GM23338 (cell line): ENCODE results near the gene ARL15. TPM values are rescaled to one million over a fixed set of nuclear protein-coding genes. Genes with fewer than 3 reads are reported as not detected.

Source experiments
- ATAC-seq: fragments of 200-7000 bp; cut with Tn5 transposase; 3 replicates; pipeline ENCODE4 v1.9.1; 2020
- DNase-seq: peaks from one replicate; pipeline ENCODE4 v3.0.0-alpha.2; 2015; ENCODE audit warnings: low spot score
- H2AFZ ChIP-seq: fragments of 200-600 bp; sonication (generic); 2 replicates; pipeline ENCODE4 v1.8.0; 2016; ENCODE audit warnings: antibody characterized with exemption, mild to moderate bottlenecking, moderate library complexity
- H3F3A ChIP-seq: fragments of 200-600 bp; sonication (generic); replicated peaks from 2 replicates; pipeline ENCODE4 v1.8.0; 2017; ENCODE audit warnings: antibody characterized with exemption, mixed run types, low read depth
- H3K27ac ChIP-seq: fragments of 200-600 bp; sonication (generic); 2 replicates; pipeline ENCODE4 v1.6.1; 2016; ENCODE audit warnings: low read depth
- H3K27me3 ChIP-seq: fragments of 200-600 bp; sonication (generic); 2 replicates; pipeline ENCODE4 v1.8.0; 2016; ENCODE audit warnings: mild to moderate bottlenecking, mixed run types, moderate library complexity; ENCODE audit not compliant: insufficient read depth
- H3K36me3 ChIP-seq: fragments of 200-600 bp; sonication (generic); 2 replicates; pipeline ENCODE4 v1.8.0; 2016; ENCODE audit warnings: mild to moderate bottlenecking; ENCODE audit not compliant: insufficient read depth
- H3K4me1 ChIP-seq: fragments of 200-600 bp; sonication (generic); 2 replicates; pipeline ENCODE4 v1.8.0; 2016; ENCODE audit warnings: mild to moderate bottlenecking, moderate library complexity; ENCODE audit not compliant: insufficient read depth
- H3K4me2 ChIP-seq: fragments of 200-600 bp; sonication (generic); 2 replicates; pipeline ENCODE4 v1.7.1; 2017; ENCODE audit warnings: mixed run types
- H3K4me3 ChIP-seq: fragments of 200-600 bp; sonication (generic); 2 replicates; pipeline ENCODE4 v1.6.1; 2016; ENCODE audit warnings: mixed run types
- H3K79me2 ChIP-seq: fragments of 200-600 bp; sonication (generic); replicated peaks from 2 replicates; pipeline ENCODE4 v1.8.0; 2017; ENCODE audit warnings: mild to moderate bottlenecking; ENCODE audit not compliant: insufficient read depth
- H3K9me2 ChIP-seq: fragments of 200-600 bp; sonication (generic); 2 replicates; pipeline ENCODE4 v1.8.0; 2017; ENCODE audit not compliant: insufficient read depth
- H4K20me1 ChIP-seq: fragments of 200-600 bp; sonication (generic); replicated peaks from 2 replicates; pipeline ENCODE4 v1.8.0; 2017; ENCODE audit warnings: mild to moderate bottlenecking; ENCODE audit not compliant: insufficient read depth
- H3K27ac Mint-ChIP-seq: 2 replicates; pipeline ENCODE4 v1.8.0; 2020; ENCODE audit warnings: inconsistent platforms, mild to moderate bottlenecking, moderate library complexity, mixed read lengths
- H3K27me3 Mint-ChIP-seq: 3 replicates; pipeline ENCODE4 v1.8.0; 2022; ENCODE audit warnings: low read depth, mild to moderate bottlenecking, moderate library complexity, mixed read lengths, inconsistent platforms; ENCODE audit not compliant: insufficient read depth, poor library complexity
- H3K36me3 Mint-ChIP-seq: 3 replicates; pipeline ENCODE4 v1.8.0; 2021; ENCODE audit warnings: low read depth, mild to moderate bottlenecking, inconsistent platforms, moderate library complexity, mixed read lengths
- H3K4me1 Mint-ChIP-seq: 3 replicates; pipeline ENCODE4 v1.8.0; 2020; ENCODE audit warnings: mild to moderate bottlenecking, inconsistent platforms, mixed read lengths
- H3K4me3 Mint-ChIP-seq: 3 replicates; pipeline ENCODE4 v1.8.0; 2021; ENCODE audit warnings: moderate library complexity, mild to moderate bottlenecking, inconsistent platforms, mixed read lengths
- H3K9me3 Mint-ChIP-seq: 3 replicates; pipeline ENCODE4 v1.8.0; 2020; ENCODE audit warnings: moderate library complexity, mild to moderate bottlenecking, inconsistent platforms, mixed read lengths
- CREB1 ChIP-seq: fragments of 250-450 bp; sonication (Bioruptor Pico); IDR thresholded peaks from 2 replicates; pipeline ENCODE4 v1.5.0; 2020; ENCODE audit warnings: low read depth, mild to moderate bottlenecking, moderate library complexity
- EZH2 ChIP-seq: fragments of 200-600 bp; sonication (generic); IDR thresholded peaks from one replicate; pipeline ENCODE4 v1.8.0; 2017; ENCODE audit warnings: antibody characterized with exemption, mild to moderate bottlenecking, low read depth; ENCODE audit not compliant: unreplicated experiment
- EZH2phosphoT487 ChIP-seq: fragments of 200-600 bp; sonication (generic); IDR thresholded peaks from one replicate; pipeline ENCODE4 v1.8.1; 2018; ENCODE audit warnings: antibody characterized with exemption; ENCODE audit not compliant: unreplicated experiment
- JUNB ChIP-seq: IDR thresholded peaks from one replicate; pipeline ENCODE4 v1.6.1; 2016; ENCODE audit warnings: antibody characterized with exemption; ENCODE audit not compliant: unreplicated experiment
- NANOG ChIP-seq: IDR thresholded peaks from 2 replicates; pipeline ENCODE4 v1.6.1; 2016; ENCODE audit warnings: antibody characterized with exemption, borderline replicate concordance
- POLR2AphosphoS5 ChIP-seq: IDR thresholded peaks from 2 replicates; pipeline ENCODE4 v1.6.1; 2016; ENCODE audit warnings: antibody characterized with exemption, low read depth
- STAT1 ChIP-seq: IDR thresholded peaks from one replicate; pipeline ENCODE4 v1.6.1; 2016; ENCODE audit warnings: antibody characterized with exemption; ENCODE audit not compliant: unreplicated experiment
- ZNF114 ChIP-seq: fragments of 250-450 bp; sonication (Bioruptor Pico); IDR thresholded peaks from 2 replicates; pipeline ENCODE4 v1.5.0; 2020; ENCODE audit warnings: mild to moderate bottlenecking, moderate library complexity
- ZNF331 ChIP-seq: fragments of 250-450 bp; sonication (Bioruptor Pico); IDR thresholded peaks from 2 replicates; pipeline ENCODE4 v1.5.0; 2020; ENCODE audit warnings: low read depth, mild to moderate bottlenecking, moderate library complexity
- polyA plus RNA-seq: library from polyadenylated mRNA; unstranded; fragments of >200 nt; fragmentation: Nextera tagmentation; extraction: Ambion mirVana; gene quantifications from 2 replicates; pipeline ENCODE4 v1.2.1, GENCODE V29; 2016
- total RNA-seq: library from RNA; depleted of rRNA; stranded (reverse); fragments of >200 nt; shearing (Covaris generic); gene quantifications from 2 replicates; pipeline ENCODE4 v1.2.3, GENCODE V29; 2014
- TF ChIP-seq, protein P1 (sequence below): IDR thresholded peaks from 2 replicates; pipeline ENCODE4 v1.6.1; 2016; ENCODE audit warnings: antibody characterized with exemption
- TF ChIP-seq, protein P2 (sequence below): IDR thresholded peaks from one replicate; pipeline ENCODE4 v1.6.1; 2018; ENCODE audit warnings: antibody characterized with exemption; ENCODE audit not compliant: unreplicated experiment
- TF ChIP-seq, protein P3 (sequence below): fragments of 250-450 bp; sonication (Bioruptor Pico); IDR thresholded peaks from 2 replicates; pipeline ENCODE4 v1.5.0; 2020; ENCODE audit warnings: mild to moderate bottlenecking, moderate library complexity
- TF ChIP-seq, protein P4 (sequence below), 2 experiments: fragments of 200-600 bp in 1 of 2; sonication (generic) in 1 of 2; conservative IDR thresholded peaks; 2 replicates each; pipeline versions ENCODE4 v1.5.1 to v1.6.1; 2016 to 2017; ENCODE audit warnings: antibody characterized with exemption in 2 of 2, low read depth in 2 of 2, mild to moderate bottlenecking in 2 of 2, moderate library complexity in 1 of 2

The ARL15 gene
- total and polyA plus RNA-seq, 2 experiments from 2014 or later: 13.0 to 54.0 TPM

DNA sequence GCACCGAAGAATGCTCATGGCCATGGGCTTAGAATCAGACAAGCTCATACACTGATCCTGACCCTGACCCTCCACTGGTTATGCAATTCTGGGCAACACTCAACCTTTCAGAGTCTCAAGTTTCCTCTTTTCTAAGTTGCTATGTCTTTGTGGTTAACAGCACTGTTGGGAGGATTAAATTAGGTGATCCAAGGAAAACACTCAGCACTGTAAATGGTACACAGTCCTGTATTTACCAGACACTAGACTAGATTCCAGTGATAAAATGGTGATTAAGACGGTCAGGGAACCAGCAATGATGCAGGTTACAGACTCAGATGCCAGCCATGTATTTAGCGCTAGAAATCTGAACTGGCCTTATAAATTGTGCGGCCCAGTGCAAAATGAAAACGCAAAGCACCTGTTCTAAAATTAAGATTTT lies 8.1 kb downstream of the ARL15 start:
- Histone ChIP-seq H3K36me3 (no peaks in the 10 kb centered on the region), H3F3A (no peaks in the 10 kb centered on the region)
- ATAC-seq: no peak

More for the DNA sequence above, 8.1 kb downstream of the ARL15 start:
- H3K4me1 ChIP-seq: peaks cover 20% of the 10 kb centered on the region
- no peak overlapping the region for H3K27ac Mint-ChIP-seq
- H3K27me3 Mint-ChIP-seq: peaks cover 2% of the 10 kb centered on the region
- no peak overlapping the region for H3K4me3 Mint-ChIP-seq
- peaks cover 5% of the 10 kb centered on the region; the same call in 1 of the 2 replicates for H4K20me1 ChIP-seq
- H3K79me2 ChIP-seq: peaks cover 95% of the 10 kb centered on the region
- H3K9me2 ChIP-seq: no peaks in the 10 kb centered on the region
- no peak overlapping the region for H3K4me2 ChIP-seq
- H3K4me1 Mint-ChIP-seq: peaks cover 32% of the 10 kb centered on the region
- no peak overlapping the region for H3K27ac ChIP-seq
- no peak overlapping the region for H3K4me3 ChIP-seq
- H3K27me3 ChIP-seq: no peaks in the 10 kb centered on the region
- no peak for TF ChIP-seq JUNB
- TF ChIP-seq ZNF114 (CRISPR knock-in tag): no peak
- no peak for TF ChIP-seq EZH2
- TF ChIP-seq, protein P1, sequence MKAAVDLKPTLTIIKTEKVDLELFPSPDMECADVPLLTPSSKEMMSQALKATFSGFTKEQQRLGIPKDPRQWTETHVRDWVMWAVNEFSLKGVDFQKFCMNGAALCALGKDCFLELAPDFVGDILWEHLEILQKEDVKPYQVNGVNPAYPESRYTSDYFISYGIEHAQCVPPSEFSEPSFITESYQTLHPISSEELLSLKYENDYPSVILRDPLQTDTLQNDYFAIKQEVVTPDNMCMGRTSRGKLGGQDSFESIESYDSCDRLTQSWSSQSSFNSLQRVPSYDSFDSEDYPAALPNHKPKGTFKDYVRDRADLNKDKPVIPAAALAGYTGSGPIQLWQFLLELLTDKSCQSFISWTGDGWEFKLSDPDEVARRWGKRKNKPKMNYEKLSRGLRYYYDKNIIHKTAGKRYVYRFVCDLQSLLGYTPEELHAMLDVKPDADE: no peak
- TF ChIP-seq, protein P2, sequence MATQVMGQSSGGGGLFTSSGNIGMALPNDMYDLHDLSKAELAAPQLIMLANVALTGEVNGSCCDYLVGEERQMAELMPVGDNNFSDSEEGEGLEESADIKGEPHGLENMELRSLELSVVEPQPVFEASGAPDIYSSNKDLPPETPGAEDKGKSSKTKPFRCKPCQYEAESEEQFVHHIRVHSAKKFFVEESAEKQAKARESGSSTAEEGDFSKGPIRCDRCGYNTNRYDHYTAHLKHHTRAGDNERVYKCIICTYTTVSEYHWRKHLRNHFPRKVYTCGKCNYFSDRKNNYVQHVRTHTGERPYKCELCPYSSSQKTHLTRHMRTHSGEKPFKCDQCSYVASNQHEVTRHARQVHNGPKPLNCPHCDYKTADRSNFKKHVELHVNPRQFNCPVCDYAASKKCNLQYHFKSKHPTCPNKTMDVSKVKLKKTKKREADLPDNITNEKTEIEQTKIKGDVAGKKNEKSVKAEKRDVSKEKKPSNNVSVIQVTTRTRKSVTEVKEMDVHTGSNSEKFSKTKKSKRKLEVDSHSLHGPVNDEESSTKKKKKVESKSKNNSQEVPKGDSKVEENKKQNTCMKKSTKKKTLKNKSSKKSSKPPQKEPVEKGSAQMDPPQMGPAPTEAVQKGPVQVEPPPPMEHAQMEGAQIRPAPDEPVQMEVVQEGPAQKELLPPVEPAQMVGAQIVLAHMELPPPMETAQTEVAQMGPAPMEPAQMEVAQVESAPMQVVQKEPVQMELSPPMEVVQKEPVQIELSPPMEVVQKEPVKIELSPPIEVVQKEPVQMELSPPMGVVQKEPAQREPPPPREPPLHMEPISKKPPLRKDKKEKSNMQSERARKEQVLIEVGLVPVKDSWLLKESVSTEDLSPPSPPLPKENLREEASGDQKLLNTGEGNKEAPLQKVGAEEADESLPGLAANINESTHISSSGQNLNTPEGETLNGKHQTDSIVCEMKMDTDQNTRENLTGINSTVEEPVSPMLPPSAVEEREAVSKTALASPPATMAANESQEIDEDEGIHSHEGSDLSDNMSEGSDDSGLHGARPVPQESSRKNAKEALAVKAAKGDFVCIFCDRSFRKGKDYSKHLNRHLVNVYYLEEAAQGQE: no peak
- TF ChIP-seq STAT1: no peak
- TF ChIP-seq POLR2AphosphoS5: no peak
- TF ChIP-seq, protein P3, sequence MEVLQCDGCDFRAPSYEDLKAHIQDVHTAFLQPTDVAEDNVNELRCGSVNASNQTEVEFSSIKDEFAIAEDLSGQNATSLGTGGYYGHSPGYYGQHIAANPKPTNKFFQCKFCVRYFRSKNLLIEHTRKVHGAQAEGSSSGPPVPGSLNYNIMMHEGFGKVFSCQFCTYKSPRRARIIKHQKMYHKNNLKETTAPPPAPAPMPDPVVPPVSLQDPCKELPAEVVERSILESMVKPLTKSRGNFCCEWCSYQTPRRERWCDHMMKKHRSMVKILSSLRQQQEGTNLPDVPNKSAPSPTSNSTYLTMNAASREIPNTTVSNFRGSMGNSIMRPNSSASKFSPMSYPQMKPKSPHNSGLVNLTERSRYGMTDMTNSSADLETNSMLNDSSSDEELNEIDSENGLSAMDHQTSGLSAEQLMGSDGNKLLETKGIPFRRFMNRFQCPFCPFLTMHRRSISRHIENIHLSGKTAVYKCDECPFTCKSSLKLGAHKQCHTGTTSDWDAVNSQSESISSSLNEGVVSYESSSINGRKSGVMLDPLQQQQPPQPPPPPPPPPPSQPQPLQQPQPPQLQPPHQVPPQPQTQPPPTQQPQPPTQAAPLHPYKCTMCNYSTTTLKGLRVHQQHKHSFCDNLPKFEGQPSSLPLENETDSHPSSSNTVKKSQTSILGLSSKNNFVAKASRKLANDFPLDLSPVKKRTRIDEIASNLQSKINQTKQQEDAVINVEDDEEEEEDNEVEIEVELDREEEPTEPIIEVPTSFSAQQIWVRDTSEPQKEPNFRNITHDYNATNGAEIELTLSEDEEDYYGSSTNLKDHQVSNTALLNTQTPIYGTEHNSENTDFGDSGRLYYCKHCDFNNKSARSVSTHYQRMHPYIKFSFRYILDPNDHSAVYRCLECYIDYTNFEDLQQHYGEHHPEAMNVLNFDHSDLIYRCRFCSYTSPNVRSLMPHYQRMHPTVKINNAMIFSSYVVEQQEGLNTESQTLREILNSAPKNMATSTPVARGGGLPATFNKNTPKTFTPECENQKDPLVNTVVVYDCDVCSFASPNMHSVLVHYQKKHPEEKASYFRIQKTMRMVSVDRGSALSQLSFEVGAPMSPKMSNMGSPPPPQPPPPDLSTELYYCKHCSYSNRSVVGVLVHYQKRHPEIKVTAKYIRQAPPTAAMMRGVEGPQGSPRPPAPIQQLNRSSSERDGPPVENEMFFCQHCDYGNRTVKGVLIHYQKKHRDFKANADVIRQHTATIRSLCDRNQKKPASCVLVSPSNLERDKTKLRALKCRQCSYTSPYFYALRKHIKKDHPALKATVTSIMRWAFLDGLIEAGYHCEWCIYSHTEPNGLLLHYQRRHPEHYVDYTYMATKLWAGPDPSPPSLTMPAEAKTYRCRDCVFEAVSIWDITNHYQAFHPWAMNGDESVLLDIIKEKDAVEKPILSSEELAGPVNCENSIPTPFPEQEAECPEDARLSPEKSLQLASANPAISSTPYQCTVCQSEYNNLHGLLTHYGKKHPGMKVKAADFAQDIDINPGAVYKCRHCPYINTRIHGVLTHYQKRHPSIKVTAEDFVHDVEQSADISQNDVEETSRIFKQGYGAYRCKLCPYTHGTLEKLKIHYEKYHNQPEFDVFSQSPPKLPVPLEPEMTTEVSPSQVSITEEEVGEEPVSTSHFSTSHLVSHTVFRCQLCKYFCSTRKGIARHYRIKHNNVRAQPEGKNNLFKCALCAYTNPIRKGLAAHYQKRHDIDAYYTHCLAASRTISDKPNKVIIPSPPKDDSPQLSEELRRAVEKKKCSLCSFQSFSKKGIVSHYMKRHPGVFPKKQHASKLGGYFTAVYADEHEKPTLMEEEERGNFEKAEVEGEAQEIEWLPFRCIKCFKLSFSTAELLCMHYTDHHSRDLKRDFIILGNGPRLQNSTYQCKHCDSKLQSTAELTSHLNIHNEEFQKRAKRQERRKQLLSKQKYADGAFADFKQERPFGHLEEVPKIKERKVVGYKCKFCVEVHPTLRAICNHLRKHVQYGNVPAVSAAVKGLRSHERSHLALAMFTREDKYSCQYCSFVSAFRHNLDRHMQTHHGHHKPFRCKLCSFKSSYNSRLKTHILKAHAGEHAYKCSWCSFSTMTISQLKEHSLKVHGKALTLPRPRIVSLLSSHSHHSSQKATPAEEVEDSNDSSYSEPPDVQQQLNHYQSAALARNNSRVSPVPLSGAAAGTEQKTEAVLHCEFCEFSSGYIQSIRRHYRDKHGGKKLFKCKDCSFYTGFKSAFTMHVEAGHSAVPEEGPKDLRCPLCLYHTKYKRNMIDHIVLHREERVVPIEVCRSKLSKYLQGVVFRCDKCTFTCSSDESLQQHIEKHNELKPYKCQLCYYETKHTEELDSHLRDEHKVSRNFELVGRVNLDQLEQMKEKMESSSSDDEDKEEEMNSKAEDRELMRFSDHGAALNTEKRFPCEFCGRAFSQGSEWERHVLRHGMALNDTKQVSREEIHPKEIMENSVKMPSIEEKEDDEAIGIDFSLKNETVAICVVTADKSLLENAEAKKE: no peak
- TF ChIP-seq, protein P4, sequence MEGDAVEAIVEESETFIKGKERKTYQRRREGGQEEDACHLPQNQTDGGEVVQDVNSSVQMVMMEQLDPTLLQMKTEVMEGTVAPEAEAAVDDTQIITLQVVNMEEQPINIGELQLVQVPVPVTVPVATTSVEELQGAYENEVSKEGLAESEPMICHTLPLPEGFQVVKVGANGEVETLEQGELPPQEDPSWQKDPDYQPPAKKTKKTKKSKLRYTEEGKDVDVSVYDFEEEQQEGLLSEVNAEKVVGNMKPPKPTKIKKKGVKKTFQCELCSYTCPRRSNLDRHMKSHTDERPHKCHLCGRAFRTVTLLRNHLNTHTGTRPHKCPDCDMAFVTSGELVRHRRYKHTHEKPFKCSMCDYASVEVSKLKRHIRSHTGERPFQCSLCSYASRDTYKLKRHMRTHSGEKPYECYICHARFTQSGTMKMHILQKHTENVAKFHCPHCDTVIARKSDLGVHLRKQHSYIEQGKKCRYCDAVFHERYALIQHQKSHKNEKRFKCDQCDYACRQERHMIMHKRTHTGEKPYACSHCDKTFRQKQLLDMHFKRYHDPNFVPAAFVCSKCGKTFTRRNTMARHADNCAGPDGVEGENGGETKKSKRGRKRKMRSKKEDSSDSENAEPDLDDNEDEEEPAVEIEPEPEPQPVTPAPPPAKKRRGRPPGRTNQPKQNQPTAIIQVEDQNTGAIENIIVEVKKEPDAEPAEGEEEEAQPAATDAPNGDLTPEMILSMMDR (conservative IDR thresholded peaks at IDR 0.05; ENCODE audit: low read depth in 2 of 2): no peak
- no peak for TF ChIP-seq CREB1 (CRISPR knock-in tag)
- no peak for TF ChIP-seq ZNF331
- no peak for TF ChIP-seq NANOG
- no peak for TF ChIP-seq EZH2phosphoT487
- no peaks in the 10 kb centered on the region for H3K36me3 Mint-ChIP-seq
- no peak overlapping the region for H2AFZ ChIP-seq
- no peak for DNase-seq
- no peaks in the 10 kb centered on the region for H3K9me3 Mint-ChIP-seq
